PFSK-1 (cell line): ENCODE measurements around the gene TMEM238L.

Experiments used
- FOXP2 ChIP-seq: optimal IDR thresholded peaks from 2 replicates; pipeline ENCODE3; 2011; ENCODE audit warnings: borderline replicate concordance, control low read depth, inconsistent platforms; ENCODE audit not compliant: insufficient read depth; ENCODE audit errors: extremely low read length, extremely low read depth
- POLR2AphosphoS5 ChIP-seq: IDR thresholded peaks from 2 replicates; pipeline ENCODE4 v1.6.1; 2012; ENCODE audit warnings: low read depth, mild to moderate bottlenecking, control low read depth, low read length, moderate library complexity
- SIN3A ChIP-seq: IDR thresholded peaks from 2 replicates; pipeline ENCODE4 v1.6.1; 2012; ENCODE audit warnings: mild to moderate bottlenecking, low read length, moderate library complexity, borderline replicate concordance; ENCODE audit not compliant: insufficient read depth
- TAF1 ChIP-seq: IDR thresholded peaks from 2 replicates; pipeline ENCODE4 v1.6.1; 2012; ENCODE audit warnings: low read length, control low read depth, borderline replicate concordance; ENCODE audit not compliant: insufficient read depth
- TF ChIP-seq, protein P1 (sequence below), 2 experiments: IDR thresholded peaks; 2 replicates each; pipeline versions ENCODE4 v1.6.1 to v1.8.0; 2011 to 2012; ENCODE audit warnings: low read depth in 2 of 2, low read length in 2 of 2, control low read depth in 1 of 2, inconsistent platforms in 1 of 2, mild to moderate bottlenecking in 1 of 2, moderate library complexity in 1 of 2; ENCODE audit not compliant: insufficient read depth in 1 of 2

The TMEM238L gene

DNA sequence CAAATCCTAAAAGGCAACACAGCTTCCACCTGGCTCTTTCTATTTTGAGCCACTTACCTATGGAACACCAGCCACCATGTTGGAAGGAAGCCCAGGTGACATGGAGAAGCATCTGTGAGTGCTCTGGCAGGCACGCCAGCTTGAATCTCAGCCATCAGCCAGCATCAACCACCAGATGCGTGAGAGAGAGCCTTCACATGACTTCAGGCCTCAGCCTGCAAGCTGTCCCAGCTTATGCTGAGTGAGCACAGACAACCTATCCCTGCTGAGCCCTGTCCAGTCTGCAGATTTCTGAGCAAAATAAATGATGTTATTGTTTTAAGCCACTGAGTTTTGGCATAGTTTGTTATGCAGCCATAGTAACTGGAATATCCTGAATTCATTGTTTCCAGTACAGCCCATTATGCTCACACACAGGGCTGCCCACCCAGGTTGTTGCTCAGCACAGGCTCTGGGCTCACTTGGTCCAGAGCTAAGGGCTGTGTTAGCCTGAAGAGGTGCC, 35.1 kb downstream of the TMEM238L start:
- TF ChIP-seq, protein P1, sequence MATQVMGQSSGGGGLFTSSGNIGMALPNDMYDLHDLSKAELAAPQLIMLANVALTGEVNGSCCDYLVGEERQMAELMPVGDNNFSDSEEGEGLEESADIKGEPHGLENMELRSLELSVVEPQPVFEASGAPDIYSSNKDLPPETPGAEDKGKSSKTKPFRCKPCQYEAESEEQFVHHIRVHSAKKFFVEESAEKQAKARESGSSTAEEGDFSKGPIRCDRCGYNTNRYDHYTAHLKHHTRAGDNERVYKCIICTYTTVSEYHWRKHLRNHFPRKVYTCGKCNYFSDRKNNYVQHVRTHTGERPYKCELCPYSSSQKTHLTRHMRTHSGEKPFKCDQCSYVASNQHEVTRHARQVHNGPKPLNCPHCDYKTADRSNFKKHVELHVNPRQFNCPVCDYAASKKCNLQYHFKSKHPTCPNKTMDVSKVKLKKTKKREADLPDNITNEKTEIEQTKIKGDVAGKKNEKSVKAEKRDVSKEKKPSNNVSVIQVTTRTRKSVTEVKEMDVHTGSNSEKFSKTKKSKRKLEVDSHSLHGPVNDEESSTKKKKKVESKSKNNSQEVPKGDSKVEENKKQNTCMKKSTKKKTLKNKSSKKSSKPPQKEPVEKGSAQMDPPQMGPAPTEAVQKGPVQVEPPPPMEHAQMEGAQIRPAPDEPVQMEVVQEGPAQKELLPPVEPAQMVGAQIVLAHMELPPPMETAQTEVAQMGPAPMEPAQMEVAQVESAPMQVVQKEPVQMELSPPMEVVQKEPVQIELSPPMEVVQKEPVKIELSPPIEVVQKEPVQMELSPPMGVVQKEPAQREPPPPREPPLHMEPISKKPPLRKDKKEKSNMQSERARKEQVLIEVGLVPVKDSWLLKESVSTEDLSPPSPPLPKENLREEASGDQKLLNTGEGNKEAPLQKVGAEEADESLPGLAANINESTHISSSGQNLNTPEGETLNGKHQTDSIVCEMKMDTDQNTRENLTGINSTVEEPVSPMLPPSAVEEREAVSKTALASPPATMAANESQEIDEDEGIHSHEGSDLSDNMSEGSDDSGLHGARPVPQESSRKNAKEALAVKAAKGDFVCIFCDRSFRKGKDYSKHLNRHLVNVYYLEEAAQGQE (IDR thresholded peaks at IDR 0.05; ENCODE audit: insufficient read depth in 1 of 2, low read depth in 2 of 2, low read length in 2 of 2), result no peak
- TF ChIP-seq TAF1 (no peak), FOXP2 (no peak), SIN3A (no peak), POLR2AphosphoS5 (no peak)

DNA sequence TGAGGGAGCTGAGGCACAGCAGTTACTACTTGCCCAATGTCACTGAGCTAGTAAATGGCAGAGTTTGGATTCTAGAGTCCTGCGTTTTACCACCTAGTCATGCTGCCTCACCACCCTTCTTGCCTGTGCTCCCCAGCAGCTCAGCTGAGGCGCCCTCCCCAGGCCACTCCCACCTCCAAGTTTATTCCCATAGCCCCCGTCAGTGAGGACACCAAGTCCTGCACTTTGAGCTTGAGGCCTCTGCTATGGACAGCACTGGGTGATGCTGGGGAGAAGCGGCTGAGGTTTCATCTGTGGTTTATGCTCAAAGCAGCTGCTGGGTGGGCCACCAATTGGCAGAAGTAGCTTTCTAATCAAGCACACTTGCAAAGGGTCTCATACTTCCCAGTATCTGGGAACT, 36.7 kb downstream of the TMEM238L start:
- TF ChIP-seq FOXP2 (no peak), POLR2AphosphoS5 (no peak), TAF1 (no peak), SIN3A (no peak)
- TF ChIP-seq, protein P1 (IDR thresholded peaks at IDR 0.05; ENCODE audit: insufficient read depth in 1 of 2, low read depth in 2 of 2, low read length in 2 of 2), result no peak

DNA sequence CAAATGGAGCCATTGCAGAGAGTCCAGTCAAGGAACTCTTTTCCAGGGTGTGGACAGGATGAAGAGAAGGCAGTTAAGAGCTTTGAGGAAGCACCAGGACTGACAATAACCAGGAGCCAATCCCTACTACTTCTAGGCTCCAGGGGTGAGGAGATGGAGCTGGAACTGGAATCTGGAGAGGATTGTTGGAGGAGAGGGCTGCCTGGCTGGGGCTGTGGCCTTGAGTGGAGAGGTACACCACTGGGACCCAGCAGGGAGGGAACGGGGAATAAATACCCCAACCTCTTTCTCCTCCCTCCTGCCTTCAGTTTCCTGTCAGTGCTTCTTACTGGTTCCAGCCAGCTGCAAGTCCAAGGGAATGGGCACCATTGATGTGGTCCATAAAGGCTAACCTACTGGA, 41.9 kb downstream of the TMEM238L start:
- TF ChIP-seq SIN3A (no peak), POLR2AphosphoS5 (no peak), FOXP2 (no peak), TAF1 (no peak)
- TF ChIP-seq, protein P1 (IDR thresholded peaks at IDR 0.05; ENCODE audit: insufficient read depth in 1 of 2, low read depth in 2 of 2, low read length in 2 of 2), result no peak

DNA sequence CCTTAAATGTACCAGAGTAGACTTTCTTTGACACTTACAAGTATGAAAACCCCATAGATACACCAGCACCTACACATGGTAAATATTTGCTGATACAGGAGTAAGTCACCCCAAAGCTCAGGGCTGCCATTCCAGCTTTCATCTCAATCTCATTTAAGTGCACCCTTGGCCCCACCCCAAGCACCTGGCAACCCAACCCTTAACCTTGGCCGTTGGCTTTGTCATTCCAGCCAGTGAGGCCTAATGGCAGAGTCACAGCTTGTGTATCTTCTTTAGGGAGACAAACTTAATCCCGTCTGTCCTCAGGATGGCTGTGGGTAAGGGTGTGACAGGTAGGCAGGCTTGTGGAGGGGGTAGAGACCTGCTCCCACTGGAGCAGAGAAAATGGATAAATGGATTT, 42.6 kb downstream of the TMEM238L start:
- TF ChIP-seq TAF1, result no peak
- TF ChIP-seq POLR2AphosphoS5, result no peak
- TF ChIP-seq, protein P1 (IDR thresholded peaks at IDR 0.05; ENCODE audit: insufficient read depth in 1 of 2, low read depth in 2 of 2, low read length in 2 of 2), result no peak
- no peak for TF ChIP-seq FOXP2

DNA sequence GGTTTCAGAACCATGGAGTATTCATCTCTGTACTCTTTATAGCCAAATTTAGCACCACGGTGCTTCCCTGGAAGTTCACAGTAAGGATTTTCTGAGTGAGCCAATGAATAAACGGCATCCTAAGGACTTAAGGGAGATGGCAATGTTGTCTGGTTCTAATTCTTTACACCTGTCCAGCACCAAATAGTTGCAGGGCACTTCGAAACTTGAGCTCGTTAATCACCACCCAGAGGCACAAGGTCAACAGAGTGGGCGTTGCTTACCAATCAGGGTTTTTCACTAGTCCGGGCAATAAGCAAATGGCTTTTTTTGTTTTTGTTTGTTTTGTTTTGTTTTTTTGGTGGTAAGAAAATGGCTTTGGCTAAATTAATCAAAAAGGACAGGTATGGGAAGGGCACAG, 45.8 kb downstream of the TMEM238L start:
- TF ChIP-seq FOXP2 (no peak), POLR2AphosphoS5 (no peak), TAF1 (no peak), SIN3A (no peak)
- TF ChIP-seq, protein P1 (IDR thresholded peaks at IDR 0.05; ENCODE audit: insufficient read depth in 1 of 2, low read depth in 2 of 2, low read length in 2 of 2), result no peak
